ENCODE results near the gene TSNAXIP1. TPM values are rescaled to one million over a fixed set of nuclear protein-coding genes. Genes with fewer than 3 reads are reported as not detected.

Gene TSNAXIP1
- total and polyA plus RNA-seq, 9 of the 15 experiments (the other 6 are each of a cell fraction or from before 2014, with no cell fraction given), result 0.03 to 0.24 (median 0.11) TPM; not detected in 4

- DNase-seq (ENCODE audit: extremely low read depth in 1 of 4, low spot score in 3 of 4) (no peak), FAIRE-seq (no peak), ATAC-seq (peak; percentile 9)
- ChIA-PET CTCF (ENCODE audit: low intra/inter-chr PET ratio) (no interaction called here), POLR2A (interaction anchor here (0.5 to 1.6 kb wide), 8 partner anchors 9 to 533 kb away, joined by 3 to 12 read pairs (median 3); partner anchors contain the start of gene GFOD2)
- Histone ChIP-seq H4K20me1 (replicated peaks; ENCODE audit: control insufficient read depth, insufficient read depth, low read length) (no peaks in the 10 kb centered on the region), H3K27me3 (ENCODE audit: control insufficient read depth in 2 of 2, insufficient read depth in 2 of 2, low read length in 2 of 2) (no peaks in the 10 kb centered on the region), H3K27ac (ENCODE audit: extremely low read depth, low read depth, low read length) (no peak overlapping the region; the same call in 2 of the 3 replicates), H3K4me2 (ENCODE audit: insufficient read depth, low read length) (peak overlapping the region; percentile 92), H3K4me3 (peak overlapping the region; percentile 98), H3K4me1 (replicated peaks in 1 of 2; ENCODE audit: control insufficient read depth in 2 of 2, insufficient read depth in 2 of 2, low read length in 2 of 2) (peaks cover 15 to 18% of the 10 kb centered on the region in 2 experiments; a peak in 4 of 5 replicates), H3K36me3 (ENCODE audit: control insufficient read depth, insufficient read depth, low read length) (peaks cover 25% of the 10 kb centered on the region; the same call in 2 of the 3 replicates), H3K79me2 (ENCODE audit: control insufficient read depth, insufficient read depth, low read length) (peaks cover 31% of the 10 kb centered on the region), H3K9ac (ENCODE audit: insufficient read depth in 1 of 2, low read depth in 2 of 2, low read length in 2 of 2) (peak overlapping the region in 1 of 2 experiments; percentile 86; a peak in 2 of 4 replicates), H3K9me3 (replicated peaks; ENCODE audit: control insufficient read depth, insufficient read depth, low read depth, low read length) (no peaks in the 10 kb centered on the region), H3K9me1 (ENCODE audit: control insufficient read depth, insufficient read depth, low read length) (no peaks in the 10 kb centered on the region), H2AFZ (ENCODE audit: low read depth, low read length) (peak overlapping the region; percentile 98)
- no TSS peak for BruUV-seq (replicated peaks)
- 23% methylated on average over 24 of the region's 24 CpGs for WGBS (ENCODE audit: insufficient coverage, low coverage, missing lambda C conversion rate)
- in situ Hi-C loops (cut with MboI) (no loop called here), intact Hi-C loops (cut with micrococcal nuclease) (loop anchor here (5.0 kb wide), 1 partner anchor 135 kb away; no protein-coding TSS in a partner anchor)
- no peak for TF ChIP-seq ID3 (CRISPR knock-in tag; IDR thresholded peaks at IDR 0.05)
- TF ChIP-seq ID3 (tag; IDR thresholded peaks at IDR 0.05), result no peak
- no peak for TF ChIP-seq ZNF780A (CRISPR knock-in tag; IDR thresholded peaks at IDR 0.05)
- no peak for TF ChIP-seq MED1 (CRISPR knock-in tag; IDR thresholded peaks at IDR 0.05; ENCODE audit: borderline replicate concordance)
- TF ChIP-seq SAP30 (IDR thresholded peaks at IDR 0.05; ENCODE audit: borderline replicate concordance, insufficient read depth, low read depth, low read length, poor library complexity, severe bottlenecking), result peak; percentile 92
- no peak for TF ChIP-seq RHOXF2B (CRISPR knock-in tag; conservative IDR thresholded peaks at IDR 0.05)
- TF ChIP-seq DEAF1 (CRISPR knock-in tag; IDR thresholded peaks at IDR 0.05), result no peak
- peak; percentile 93; the same call in 1 of the 2 replicates for TF ChIP-seq NKRF (IDR thresholded peaks at IDR 0.05; ENCODE audit: borderline replicate concordance)
- no peak for TF ChIP-seq RBM25 (IDR thresholded peaks at IDR 0.05; ENCODE audit: low read depth, low read length, severe bottlenecking)
- TF ChIP-seq, protein P1, sequence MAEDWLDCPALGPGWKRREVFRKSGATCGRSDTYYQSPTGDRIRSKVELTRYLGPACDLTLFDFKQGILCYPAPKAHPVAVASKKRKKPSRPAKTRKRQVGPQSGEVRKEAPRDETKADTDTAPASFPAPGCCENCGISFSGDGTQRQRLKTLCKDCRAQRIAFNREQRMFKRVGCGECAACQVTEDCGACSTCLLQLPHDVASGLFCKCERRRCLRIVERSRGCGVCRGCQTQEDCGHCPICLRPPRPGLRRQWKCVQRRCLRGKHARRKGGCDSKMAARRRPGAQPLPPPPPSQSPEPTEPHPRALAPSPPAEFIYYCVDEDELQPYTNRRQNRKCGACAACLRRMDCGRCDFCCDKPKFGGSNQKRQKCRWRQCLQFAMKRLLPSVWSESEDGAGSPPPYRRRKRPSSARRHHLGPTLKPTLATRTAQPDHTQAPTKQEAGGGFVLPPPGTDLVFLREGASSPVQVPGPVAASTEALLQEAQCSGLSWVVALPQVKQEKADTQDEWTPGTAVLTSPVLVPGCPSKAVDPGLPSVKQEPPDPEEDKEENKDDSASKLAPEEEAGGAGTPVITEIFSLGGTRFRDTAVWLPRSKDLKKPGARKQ (CRISPR knock-in tag; IDR thresholded peaks at IDR 0.05), result no peak
- TF ChIP-seq, protein P2, sequence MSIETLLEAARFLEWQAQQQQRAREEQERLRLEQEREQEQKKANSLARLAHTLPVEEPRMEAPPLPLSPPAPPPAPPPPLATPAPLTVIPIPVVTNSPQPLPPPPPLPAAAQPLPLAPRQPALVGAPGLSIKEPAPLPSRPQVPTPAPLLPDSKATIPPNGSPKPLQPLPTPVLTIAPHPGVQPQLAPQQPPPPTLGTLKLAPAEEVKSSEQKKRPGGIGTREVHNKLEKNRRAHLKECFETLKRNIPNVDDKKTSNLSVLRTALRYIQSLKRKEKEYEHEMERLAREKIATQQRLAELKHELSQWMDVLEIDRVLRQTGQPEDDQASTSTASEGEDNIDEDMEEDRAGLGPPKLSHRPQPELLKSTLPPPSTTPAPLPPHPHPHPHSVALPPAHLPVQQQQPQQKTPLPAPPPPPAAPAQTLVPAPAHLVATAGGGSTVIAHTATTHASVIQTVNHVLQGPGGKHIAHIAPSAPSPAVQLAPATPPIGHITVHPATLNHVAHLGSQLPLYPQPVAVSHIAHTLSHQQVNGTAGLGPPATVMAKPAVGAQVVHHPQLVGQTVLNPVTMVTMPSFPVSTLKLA (conservative IDR thresholded peaks at IDR 0.05), result 0 out of 4 replicates have a peak, but pooled peaks have one; percentile 3 to 32
- peak; percentile 10; the same call in 1 of the 2 replicates for TF ChIP-seq KAT7 (CRISPR knock-in tag; IDR thresholded peaks at IDR 0.05; ENCODE audit: borderline replicate concordance)
- no peak for TF ChIP-seq TGIF2 (CRISPR knock-in tag; IDR thresholded peaks at IDR 0.05)
These were observed 526 bp downstream of the TSNAXIP1 start for GRCh38 chr16:67807148-67807682.

Data from K562 (cell line).